Stimulated activated memory B cell treated with anti-CD40 and anti-IgM and Interleukin-4, amounts not matched to agents 10 μg/mL and 1 μg/mL and 100 μg/mL, for 72 hours (primary cell): ENCODE results near the gene CNTN4.

Source experiments
- ATAC-seq: fragments of 150-1000 bp; cut with Tn5 transposase; 2 replicates; pipeline ENCODE4 v1.10.0; 2021
- H3K27ac Mint-ChIP-seq: one replicate; pipeline ENCODE4 v1.8.0; 2022; ENCODE audit warnings: mild to moderate bottlenecking, mixed read lengths
- H3K27me3 Mint-ChIP-seq: one replicate; pipeline ENCODE4 v1.8.0; 2022; ENCODE audit warnings: mixed read lengths
- H3K36me3 Mint-ChIP-seq: one replicate; pipeline ENCODE4 v1.8.0; 2022; ENCODE audit warnings: mixed read lengths
- H3K4me1 Mint-ChIP-seq: one replicate; pipeline ENCODE4 v1.8.0; 2022; ENCODE audit warnings: mixed read lengths
- H3K4me3 Mint-ChIP-seq: one replicate; pipeline ENCODE4 v1.8.0; 2022; ENCODE audit warnings: mild to moderate bottlenecking, moderate library complexity, mixed read lengths
- H3K9me3 Mint-ChIP-seq: one replicate; pipeline ENCODE4 v1.8.0; 2022; ENCODE audit warnings: mixed read lengths

Gene CNTN4

DNA sequence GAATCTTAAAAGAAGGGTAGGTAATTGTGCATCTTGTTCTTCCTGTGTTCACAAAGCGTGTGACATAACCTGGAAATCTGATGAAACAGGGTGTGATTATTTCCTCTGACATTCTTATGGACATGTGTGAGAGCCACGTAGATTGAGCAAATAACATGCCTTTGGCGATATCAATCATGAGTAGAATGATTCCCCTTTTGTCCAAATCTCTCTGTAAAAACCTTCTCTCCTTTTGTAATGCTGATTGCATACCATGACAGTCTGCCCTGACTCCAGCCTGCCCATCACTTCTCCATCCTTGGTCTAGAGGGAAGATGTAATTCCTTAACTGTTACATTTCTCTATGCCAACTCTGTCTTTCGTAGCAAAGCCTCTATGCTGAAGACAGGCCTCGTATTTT is 896.5 kb downstream of the CNTN4 start:
- Mint-ChIP-seq H3K27me3 (peaks cover 29% of the 10 kb centered on the region), H3K4me1 (no peaks in the 10 kb centered on the region), H3K4me3 (no peak overlapping the region)

GRCh38 chr3:3005146-3005744 is 906.6 kb downstream of the CNTN4 start:
- no peak for ATAC-seq

More for the DNA sequence above, 896.5 kb downstream of the CNTN4 start:
- ATAC-seq: no peak
- Mint-ChIP-seq H3K9me3 (peaks cover 5% of the 10 kb centered on the region), H3K36me3 (no peaks in the 10 kb centered on the region), H3K27ac (no peak overlapping the region)

DNA sequence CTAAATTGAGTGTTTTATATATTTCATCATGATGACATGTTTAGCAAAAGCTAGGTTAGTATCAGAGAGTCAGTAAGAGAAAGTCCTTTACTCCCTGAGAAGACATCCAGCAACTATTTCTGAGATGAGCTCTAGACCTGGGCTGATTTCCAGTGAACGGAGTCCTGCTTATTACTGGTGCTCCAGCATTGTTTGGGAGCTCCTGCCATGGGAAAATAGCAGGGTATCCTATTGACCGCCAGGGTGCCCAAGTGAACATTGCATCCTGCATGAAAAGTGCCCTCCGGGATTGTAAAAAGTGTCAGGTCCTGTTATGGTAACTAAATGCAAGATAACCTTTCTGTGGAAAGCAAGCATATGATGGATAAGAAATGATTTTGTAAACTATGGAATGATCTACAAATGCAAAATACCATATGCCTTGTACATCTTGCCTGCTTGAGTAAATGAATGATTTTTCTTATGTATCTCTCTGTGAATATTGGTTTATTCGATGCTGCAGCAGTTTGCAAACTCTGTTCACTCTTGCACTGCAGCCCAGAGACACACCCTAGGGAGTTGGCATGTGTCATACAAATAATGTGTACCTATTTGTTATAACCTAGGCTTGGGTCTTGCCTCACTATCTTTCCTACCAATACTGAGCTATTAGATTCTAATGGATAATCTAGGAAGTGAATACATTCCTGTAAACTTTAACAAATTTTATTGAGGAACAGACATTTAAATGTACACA is 914.8 kb downstream of the CNTN4 start:
- Mint-ChIP-seq H3K27ac (no peak overlapping the region), H3K9me3 (peaks cover 2% of the 10 kb centered on the region), H3K4me3 (no peak overlapping the region), H3K27me3 (peaks cover 39% of the 10 kb centered on the region), H3K4me1 (no peaks in the 10 kb centered on the region), H3K36me3 (no peaks in the 10 kb centered on the region)
- ATAC-seq: no peak

More at GRCh38 chr3:3005146-3005744, 906.6 kb downstream of the CNTN4 start:
- peaks cover 3% of the 10 kb centered on the region for H3K27me3 Mint-ChIP-seq
- no peak overlapping the region for H3K4me3 Mint-ChIP-seq
- H3K36me3 Mint-ChIP-seq: no peaks in the 10 kb centered on the region
- no peaks in the 10 kb centered on the region for H3K4me1 Mint-ChIP-seq
- no peak overlapping the region for H3K27ac Mint-ChIP-seq
- H3K9me3 Mint-ChIP-seq: peaks cover 2% of the 10 kb centered on the region

- peak; percentile 68 for ATAC-seq
- H3K9me3 Mint-ChIP-seq: no peaks in the 10 kb centered on the region
- H3K36me3 Mint-ChIP-seq: no peaks in the 10 kb centered on the region
- H3K4me3 Mint-ChIP-seq: no peak overlapping the region
- H3K27ac Mint-ChIP-seq: no peak overlapping the region
- H3K4me1 Mint-ChIP-seq: no peaks in the 10 kb centered on the region
- peaks cover 43% of the 10 kb centered on the region for H3K27me3 Mint-ChIP-seq
Measured at GRCh38 chr3:3015185-3016089, 916.8 kb downstream of the CNTN4 start.

- H3K36me3 Mint-ChIP-seq: no peaks in the 10 kb centered on the region
- H3K27ac Mint-ChIP-seq: no peak overlapping the region
- H3K27me3 Mint-ChIP-seq: peaks cover 49% of the 10 kb centered on the region
Measured at GRCh38 chr3:3016226-3016625, 917.6 kb downstream of the CNTN4 start.

GRCh38 chr3:3020209-3020608 is 921.5 kb downstream of the CNTN4 start:
- Mint-ChIP-seq H3K4me3 (no peak overlapping the region), H3K4me1 (no peaks in the 10 kb centered on the region), H3K9me3 (no peaks in the 10 kb centered on the region), H3K27me3 (peaks cover 21% of the 10 kb centered on the region), H3K36me3 (no peaks in the 10 kb centered on the region), H3K27ac (no peak overlapping the region)
- no peak for ATAC-seq

More at GRCh38 chr3:3016226-3016625, 917.6 kb downstream of the CNTN4 start:
- Mint-ChIP-seq H3K4me3 (no peak overlapping the region), H3K4me1 (no peaks in the 10 kb centered on the region), H3K9me3 (no peaks in the 10 kb centered on the region)
- ATAC-seq: no peak

DNA sequence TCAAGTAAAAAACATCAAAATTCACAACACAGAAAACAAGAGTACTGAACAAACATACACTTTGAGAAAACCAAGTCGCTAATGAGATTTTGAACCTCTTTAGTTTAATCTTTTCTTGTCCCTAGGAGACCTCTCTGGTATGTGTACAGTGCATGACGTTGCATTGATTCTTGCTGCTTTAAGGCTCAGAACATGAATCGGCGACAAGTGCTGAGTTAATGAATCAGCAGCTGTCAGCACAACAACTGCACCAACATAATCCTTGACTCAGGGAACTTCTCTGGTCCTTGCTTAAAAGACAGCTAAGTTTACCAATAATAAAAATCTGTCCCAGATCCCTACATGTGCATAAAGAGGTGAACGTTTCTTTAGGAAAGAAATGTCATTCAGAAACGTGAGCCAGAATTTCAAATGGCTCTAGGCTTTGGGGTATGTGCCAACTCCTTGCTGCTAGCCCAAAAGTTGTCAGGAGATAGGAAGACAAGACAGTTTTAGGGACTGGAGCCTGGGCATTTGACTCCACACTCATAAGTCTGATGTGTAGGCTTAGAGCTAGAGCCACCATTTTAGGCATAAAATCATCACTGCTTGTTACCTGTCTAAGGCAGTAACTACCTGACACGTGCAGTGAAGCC is 924.6 kb downstream of the CNTN4 start:
- Mint-ChIP-seq H3K36me3 (no peaks in the 10 kb centered on the region), H3K27me3 (peaks cover 10% of the 10 kb centered on the region), H3K4me3 (no peak overlapping the region), H3K9me3 (no peaks in the 10 kb centered on the region), H3K27ac (no peak overlapping the region), H3K4me1 (peaks cover 5% of the 10 kb centered on the region)
- no peak for ATAC-seq

GRCh38 chr3:3027976-3028567 is 929.4 kb downstream of the CNTN4 start:
- H3K27ac Mint-ChIP-seq: peak overlapping the region; percentile 51

DNA sequence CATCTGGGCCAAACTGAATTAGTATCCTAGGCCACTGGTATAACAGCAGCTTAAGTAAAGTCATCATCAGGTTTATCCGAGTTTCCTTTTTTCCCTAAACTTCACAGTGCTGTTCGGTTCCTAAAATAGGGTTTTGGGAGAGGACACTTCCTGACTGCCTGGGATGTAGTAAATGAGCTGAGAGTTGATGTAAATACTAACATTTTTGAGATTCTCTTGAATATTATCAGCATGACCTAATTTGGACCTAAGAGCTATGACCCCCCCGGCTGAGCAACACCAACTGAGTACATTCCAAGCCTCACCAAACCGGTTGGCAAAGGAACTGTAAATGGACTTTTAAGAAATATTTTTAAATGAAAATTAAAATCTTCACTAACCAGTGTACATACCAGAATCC is 932.7 kb downstream of the CNTN4 start:
- Mint-ChIP-seq H3K9me3 (no peaks in the 10 kb centered on the region), H3K36me3 (no peaks in the 10 kb centered on the region), H3K27me3 (no peaks in the 10 kb centered on the region), H3K27ac (no peak overlapping the region), H3K4me3 (no peak overlapping the region), H3K4me1 (peaks cover 9% of the 10 kb centered on the region)
- no peak for ATAC-seq

More at GRCh38 chr3:3027976-3028567, 929.4 kb downstream of the CNTN4 start:
- peaks cover 9% of the 10 kb centered on the region for H3K4me1 Mint-ChIP-seq
- H3K27me3 Mint-ChIP-seq: no peaks in the 10 kb centered on the region
- no peaks in the 10 kb centered on the region for H3K9me3 Mint-ChIP-seq
- ATAC-seq: no peak
- no peak overlapping the region for H3K4me3 Mint-ChIP-seq
- H3K36me3 Mint-ChIP-seq: no peaks in the 10 kb centered on the region

GRCh38 chr3:3037156-3037555 is 938.5 kb downstream of the CNTN4 start:
- no peak overlapping the region for H3K27ac Mint-ChIP-seq
- H3K9me3 Mint-ChIP-seq: no peaks in the 10 kb centered on the region
- peaks cover 20% of the 10 kb centered on the region for H3K27me3 Mint-ChIP-seq
- no peaks in the 10 kb centered on the region for H3K36me3 Mint-ChIP-seq
- ATAC-seq: no peak
- peaks cover 5% of the 10 kb centered on the region for H3K4me1 Mint-ChIP-seq
- no peak overlapping the region for H3K4me3 Mint-ChIP-seq

DNA sequence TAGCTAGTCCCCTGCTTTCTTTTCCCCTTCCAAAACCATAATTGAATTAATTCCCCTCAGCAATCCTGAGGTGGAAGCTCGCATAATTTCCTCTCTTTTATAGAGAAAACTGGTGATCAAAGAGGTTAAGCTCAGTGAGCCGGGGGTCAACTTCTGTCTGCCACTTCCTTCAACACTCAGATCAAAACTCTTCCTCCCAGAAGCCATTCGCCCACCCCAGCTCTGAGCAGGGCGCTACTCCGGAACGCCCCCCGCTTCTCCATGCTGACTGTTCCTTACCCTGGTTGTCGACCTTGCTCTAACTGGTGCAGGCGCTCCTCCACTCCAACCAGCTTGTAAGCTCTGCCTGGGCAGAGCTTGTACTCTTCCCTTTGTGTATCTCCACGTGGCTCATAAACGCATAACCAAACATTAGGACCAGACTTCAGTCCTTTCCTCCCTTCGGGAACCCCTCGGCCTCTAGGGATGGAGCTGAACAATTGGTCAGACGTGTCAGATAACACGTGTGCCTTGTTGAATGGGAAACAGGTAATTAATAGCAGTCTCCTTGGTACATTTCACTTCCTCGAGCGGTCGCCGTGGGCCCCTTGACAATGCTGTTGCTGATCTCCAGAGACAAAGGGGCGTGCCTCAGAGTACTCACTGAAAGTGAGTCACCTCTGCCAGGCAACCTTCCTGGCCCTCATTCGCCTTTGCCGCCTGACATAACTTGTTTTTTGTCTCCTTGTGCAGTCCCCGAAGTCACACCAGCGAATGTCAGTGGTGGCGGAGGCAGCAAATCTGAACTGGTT is 939.7 kb downstream of the CNTN4 start:
- Mint-ChIP-seq H3K36me3 (no peaks in the 10 kb centered on the region), H3K4me1 (peaks cover 5% of the 10 kb centered on the region), H3K4me3 (no peak overlapping the region), H3K27ac (no peak overlapping the region), H3K27me3 (peaks cover 20% of the 10 kb centered on the region), H3K9me3 (no peaks in the 10 kb centered on the region)
- ATAC-seq: peak; percentile 20

GRCh38 chr3:3053974-3054373 is 955.3 kb downstream of the CNTN4 start:
- Mint-ChIP-seq H3K27ac (no peak overlapping the region), H3K4me1 (no peaks in the 10 kb centered on the region), H3K27me3 (no peaks in the 10 kb centered on the region), H3K36me3 (no peaks in the 10 kb centered on the region), H3K9me3 (no peaks in the 10 kb centered on the region), H3K4me3 (no peak overlapping the region)
- no peak for ATAC-seq

- no peak overlapping the region for H3K27ac Mint-ChIP-seq
- ATAC-seq: no peak
- no peak overlapping the region for H3K4me3 Mint-ChIP-seq
- no peaks in the 10 kb centered on the region for H3K36me3 Mint-ChIP-seq
- H3K4me1 Mint-ChIP-seq: peaks cover under 1% of the 10 kb centered on the region
- no peaks in the 10 kb centered on the region for H3K9me3 Mint-ChIP-seq
- peaks cover 7% of the 10 kb centered on the region for H3K27me3 Mint-ChIP-seq
Measured at GRCh38 chr3:3059645-3060044, 961.0 kb downstream of the CNTN4 start.

DNA sequence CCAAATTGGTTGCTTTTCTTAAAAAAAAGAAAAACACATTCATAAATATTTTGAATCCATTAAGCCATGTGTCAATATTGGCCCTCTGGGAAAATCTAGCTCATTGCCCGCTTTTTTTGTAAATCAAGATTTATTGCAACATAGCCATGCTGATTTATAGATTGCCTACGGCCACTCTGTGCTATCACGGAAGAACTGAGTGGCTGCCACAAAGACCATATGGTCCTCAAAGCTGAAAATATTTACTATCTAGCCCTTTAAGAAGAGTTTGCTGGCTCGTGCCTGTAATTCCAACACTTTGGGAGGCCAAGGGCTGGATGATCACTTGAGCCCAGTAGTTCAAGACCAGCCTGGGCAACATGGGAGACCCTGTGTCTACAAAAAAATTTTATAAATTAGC is 965.6 kb downstream of the CNTN4 start:
- Mint-ChIP-seq H3K27me3 (peaks cover 7% of the 10 kb centered on the region), H3K36me3 (no peaks in the 10 kb centered on the region), H3K4me3 (no peak overlapping the region), H3K9me3 (no peaks in the 10 kb centered on the region), H3K27ac (no peak overlapping the region), H3K4me1 (peaks cover 19% of the 10 kb centered on the region)
- ATAC-seq: no peak
